T-helper 2 cell treated with Interferon-gamma antibody and Interleukin-4, amounts not matched to agents 100 ng/mL and 5 ng/mL, for 36 hours (primary cell): Measurements from ENCODE around the gene PITX1. TPM values are rescaled to one million over a fixed set of nuclear protein-coding genes. Genes with fewer than 3 reads are reported as not detected.
"Not testable (repeated sequence)": the region's sequence is repeated elsewhere in the genome, so short reads cannot be mapped to it uniquely, and the experiment has no call there.

Experiments
- intact Hi-C: fragments of 100-400 bp; cut with micrococcal nuclease; formaldehyde crosslinking; loops from one replicate; pipeline ENCODE4 v1.15.1; 2023
- total RNA-seq: library from RNA; stranded (reverse); gene quantifications from 2 replicates; pipeline ENCODE4 v1.2.3, GENCODE V29; 2022

The PITX1 gene
- total RNA-seq, 1 donor from 2014 or later, result 0.41 TPM

DNA sequence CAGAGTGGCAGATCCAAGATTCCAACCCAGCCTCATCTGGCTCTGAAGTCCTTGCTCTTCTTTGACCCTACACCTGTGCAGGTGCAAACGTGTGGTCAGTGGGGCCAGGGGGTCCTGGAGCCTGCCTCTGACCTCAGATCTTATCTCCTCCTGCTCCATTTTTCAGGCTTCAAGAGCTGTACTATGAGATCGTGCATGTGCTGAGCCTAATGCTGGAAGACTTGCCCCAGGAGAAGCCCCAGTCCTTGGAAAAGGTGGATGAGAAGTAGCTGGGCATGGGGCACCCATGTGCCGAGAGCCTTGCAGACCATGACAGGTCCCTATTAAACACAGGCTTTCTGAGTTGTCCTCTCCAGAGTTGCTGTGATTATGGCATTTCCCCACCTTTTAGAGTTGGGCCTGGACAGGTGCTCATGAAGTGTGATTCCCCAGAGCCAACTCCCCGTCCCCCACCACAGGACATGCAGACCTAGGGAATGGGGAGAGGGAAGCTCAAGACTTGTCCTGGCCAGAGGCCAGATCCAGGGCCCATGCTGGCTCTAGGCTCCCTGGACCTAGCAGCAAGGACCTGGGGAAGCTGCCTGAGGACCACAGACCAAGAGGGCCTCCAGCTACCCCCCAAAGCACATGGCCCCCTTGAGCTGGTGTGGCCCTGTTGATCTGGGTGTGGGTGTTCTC lies 22.5 kb downstream of the PITX1 start:
- intact Hi-C loops, result no loop called here

DNA sequence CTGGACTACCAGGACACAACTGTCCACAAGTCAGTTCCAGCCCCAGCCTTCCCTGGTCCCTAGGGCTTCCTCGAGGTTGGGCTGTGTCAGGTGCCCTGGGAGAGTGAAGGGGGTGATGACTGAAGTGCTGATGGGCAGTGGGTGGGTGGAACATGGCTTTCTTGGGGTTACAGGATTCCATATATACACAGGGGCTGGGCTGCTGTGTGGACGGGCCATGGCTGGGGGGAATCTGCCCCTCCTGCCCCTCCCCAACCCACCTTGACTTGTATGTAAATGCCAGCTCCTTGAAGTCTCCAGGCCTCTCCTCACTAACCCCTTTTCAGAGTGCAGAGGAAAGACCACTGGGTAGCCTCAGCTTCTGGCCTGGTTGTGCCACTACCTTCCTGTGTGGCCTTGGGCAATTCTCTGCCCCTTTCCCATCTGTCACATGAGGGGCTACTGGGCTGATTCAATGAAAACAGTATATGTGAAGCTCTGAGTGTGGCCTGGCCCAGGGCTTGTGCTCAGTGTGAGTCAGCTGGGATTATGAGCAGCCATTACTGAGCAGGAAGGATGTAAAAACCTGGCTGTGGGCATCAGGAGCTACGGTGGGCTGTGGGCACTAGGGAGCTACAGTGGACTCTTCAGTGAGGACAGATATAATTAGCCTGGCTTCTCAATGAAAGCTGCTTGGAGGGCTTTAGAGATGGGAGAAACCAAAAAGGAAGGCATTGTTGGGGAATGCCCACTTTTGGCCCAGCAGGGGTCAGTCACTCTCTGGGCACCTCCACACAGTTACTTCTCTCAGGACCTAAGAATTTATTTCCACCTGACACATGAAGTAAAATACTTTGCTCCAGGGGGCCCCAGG lies 23.3 kb downstream of the PITX1 start:
- intact Hi-C loops, result no loop called here

DNA sequence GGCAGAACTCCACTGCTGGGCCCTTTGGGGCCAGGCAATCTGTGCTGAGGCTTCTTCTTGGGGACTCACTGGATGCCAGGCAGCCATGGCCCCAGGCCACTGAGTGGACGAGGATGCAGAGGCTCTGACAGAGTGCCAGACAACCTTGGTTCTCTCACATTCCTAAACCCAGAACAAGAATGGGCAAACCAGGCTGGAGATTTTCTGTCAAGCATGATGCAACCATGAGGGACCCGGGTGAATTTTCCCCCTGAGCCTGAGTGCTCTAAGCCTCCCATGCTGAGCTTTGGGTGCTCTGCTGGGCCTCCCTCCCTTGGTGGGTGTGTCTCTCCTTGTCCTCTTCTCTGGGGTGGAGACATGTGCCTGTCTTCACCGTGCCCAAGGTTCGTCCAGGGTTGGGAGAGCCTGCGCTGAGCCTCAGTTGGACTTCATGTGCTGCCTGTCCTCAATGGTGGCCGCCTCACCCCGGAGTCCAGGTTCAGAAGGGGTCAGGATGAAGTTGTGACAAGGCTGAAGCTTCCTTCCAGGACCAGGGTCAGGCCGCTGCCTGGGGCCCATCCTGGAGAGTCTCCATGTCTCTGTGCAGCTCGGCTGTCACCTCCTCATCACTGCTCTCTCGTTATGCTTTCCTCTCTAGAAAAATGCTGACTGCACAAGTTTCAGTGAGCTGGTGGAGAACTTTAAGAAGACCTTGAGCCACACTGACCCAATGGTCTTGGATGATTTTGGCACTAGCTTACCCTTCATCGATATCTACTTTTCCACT lies 24.1 kb downstream of the PITX1 start:
- intact Hi-C loops, result no loop called here

- intact Hi-C loops, result no loop called here
These were observed 24.9 kb downstream of the PITX1 start for GRCh38 chr5:135008981-135009735.

- intact Hi-C loops, result no loop called here
These were observed 25.5 kb downstream of the PITX1 start for GRCh38 chr5:135008556-135008955.

DNA sequence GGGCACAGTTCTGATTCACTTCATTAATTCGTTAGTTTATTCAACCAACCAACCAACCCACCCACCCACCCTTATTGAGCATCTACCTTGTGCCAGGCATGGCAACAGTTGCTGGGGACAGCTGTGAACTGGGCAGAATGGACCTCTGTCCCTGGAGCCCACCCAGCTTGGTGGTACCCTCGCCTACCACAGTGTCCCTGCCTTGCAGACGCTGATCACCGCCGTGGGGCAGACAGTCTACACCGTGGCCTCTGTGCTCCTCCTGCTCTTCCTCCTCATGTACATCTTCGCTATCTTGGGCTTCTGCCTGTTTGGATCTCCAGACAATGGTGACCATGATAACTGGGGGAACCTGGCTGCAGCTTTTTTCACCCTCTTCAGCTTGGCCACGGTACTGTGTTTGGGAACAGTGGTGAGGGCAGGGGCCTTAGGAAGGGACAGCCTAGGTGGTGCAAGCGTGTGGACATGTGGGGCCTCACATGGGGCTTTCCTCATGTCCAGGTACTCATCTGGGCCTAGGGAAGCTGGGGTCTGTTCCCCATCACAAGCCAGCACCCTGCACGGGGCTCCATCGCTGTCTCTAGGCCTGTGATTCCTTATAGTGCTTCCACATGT lies 26.2 kb downstream of the PITX1 start:
- intact Hi-C loops, result no loop called here

DNA sequence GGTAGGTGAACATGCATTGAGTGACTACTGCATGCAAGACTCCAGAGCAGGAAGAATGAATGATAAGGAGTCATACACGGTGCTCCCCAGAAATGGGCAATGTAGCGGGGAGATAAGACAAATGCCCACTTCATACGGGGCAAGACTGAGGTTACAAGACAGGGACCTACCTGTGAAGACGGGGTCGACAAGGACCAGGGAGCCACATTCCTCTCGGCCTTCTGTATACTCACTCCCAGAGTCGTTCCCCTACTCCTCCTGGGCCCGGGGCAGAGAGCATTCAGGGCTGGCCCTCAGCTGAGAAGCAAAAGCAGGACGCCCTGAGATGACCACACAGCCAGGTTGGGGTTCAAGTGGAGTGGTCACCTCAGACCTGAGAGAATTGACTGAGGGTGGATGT lies 26.7 kb downstream of the PITX1 start:
- intact Hi-C loops, result no loop called here

DNA sequence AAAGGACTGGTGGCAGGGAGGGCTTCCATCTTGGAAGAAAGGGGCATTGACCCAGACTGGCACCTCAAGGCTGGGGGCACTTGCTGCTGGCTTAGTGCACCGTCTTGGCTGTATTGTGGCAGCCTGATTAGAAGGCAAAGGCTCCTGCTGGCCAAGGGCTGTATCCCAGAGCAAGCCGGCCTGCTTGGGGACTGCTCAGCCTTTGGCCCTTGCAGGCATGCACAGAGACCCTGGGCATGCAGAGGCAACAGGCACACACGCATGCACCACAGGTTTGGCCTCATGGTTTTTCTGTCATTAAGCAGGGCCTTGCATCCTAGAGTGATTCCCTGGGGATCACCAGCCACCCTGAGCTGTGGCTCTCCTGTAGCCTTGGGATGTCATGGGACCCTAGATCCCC lies 29.0 kb downstream of the PITX1 start:
- intact Hi-C loops, result no loop called here

DNA sequence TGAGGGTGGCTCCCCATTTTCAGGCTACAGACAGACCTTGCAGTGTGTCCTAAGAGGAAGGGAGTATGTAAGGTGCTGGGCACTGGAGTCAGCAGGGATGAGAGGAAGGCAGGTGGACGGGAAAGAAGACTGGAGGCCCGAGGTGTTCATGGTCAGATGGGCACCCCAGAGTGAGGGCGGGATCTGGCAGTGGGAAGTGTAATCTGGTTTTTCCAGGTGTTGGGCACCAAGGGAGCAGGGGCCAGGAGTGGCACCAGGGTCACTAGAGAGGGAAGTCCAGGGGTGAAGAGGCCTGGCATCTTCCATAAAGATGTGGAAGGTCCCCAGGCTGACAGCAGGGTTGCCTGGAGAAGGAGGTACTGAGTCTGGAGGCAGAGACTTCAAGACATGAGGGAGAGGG lies 29.7 kb downstream of the PITX1 start:
- intact Hi-C loops, result no loop called here

DNA sequence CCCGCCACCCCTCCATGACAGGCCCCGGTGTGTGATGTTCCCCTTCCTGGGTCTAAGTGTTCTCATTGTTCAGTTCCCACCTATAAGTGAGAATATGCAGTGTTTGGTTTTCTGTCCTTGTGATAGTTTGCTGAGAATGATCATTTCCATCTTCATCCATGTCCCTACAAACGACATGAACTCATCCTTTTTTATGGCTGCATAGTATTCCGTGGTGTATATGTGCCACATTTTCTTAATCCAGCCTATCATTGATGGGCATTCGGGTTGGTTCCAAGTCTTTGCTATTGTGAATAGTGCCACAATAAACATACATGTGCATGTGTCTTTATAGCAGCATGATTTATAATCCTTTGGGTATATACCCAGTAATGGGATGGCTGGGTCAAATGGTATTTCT lies 36.0 kb downstream of the PITX1 start:
- intact Hi-C loops, result not testable (repeated sequence)

GRCh38 chr5:134997015-134997414 lies 37.0 kb downstream of the PITX1 start:
- intact Hi-C loops, result no loop called here

DNA sequence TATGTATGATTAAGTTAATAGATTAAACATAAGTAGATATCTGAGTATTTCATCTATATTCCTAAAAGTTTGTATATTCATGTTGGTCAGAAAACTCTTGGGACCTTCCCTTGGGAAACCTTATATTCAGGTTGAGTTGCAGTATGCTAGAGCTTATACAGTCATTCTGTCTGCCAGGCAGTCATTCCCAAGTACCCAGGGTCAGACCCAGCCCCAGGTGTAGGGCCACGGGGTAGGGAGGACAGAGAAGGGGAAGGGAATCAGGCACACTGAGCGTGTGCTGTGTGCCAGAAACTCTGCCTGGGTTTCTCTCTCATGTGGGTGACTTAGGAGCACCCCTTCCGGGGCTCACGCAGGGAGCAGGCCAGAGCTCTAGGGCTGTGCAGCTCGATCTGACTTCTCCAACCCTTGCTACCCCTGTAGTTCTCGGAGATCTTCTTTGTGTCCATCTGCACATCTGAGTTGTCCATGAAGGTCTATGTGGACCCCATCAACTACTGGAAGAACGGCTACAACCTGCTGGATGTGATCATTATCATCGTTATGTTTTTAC lies 38.1 kb downstream of the PITX1 start:
- intact Hi-C loops, result no loop called here

GRCh38 chr5:134994560-134995156 lies 39.4 kb downstream of the PITX1 start:
- intact Hi-C loops, result no loop called here

GRCh38 chr5:134993161-134993560 lies 40.9 kb downstream of the PITX1 start:
- intact Hi-C loops, result no loop called here

- intact Hi-C loops, result no loop called here
These were observed 41.9 kb downstream of the PITX1 start for GRCh38 chr5:134992148-134992547.

- intact Hi-C loops, result not testable (repeated sequence)
These were observed 43.8 kb downstream of the PITX1 start for GRCh38 chr5:134990183-134990582.

GRCh38 chr5:134989266-134989830 lies 44.7 kb downstream of the PITX1 start:
- intact Hi-C loops, result no loop called here

DNA sequence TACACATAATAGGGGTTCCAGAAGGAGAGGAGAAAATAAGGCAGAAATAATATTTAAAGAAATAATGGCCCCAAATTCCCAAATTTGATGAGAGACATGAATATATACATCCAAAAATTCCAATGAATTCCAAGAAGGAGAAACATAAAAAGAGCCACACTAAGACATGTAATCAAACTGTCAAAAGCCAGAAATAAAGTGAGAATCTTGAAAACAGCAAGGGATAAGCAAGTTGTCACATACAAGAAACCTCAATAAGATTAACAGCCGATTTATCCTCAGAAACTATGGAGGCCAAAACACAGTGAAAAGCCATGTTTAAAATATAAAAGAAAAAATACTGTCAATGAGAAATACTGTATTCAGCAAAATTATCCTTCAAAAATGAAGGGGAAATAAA lies 51.8 kb downstream of the PITX1 start:
- intact Hi-C loops, result no loop called here

DNA sequence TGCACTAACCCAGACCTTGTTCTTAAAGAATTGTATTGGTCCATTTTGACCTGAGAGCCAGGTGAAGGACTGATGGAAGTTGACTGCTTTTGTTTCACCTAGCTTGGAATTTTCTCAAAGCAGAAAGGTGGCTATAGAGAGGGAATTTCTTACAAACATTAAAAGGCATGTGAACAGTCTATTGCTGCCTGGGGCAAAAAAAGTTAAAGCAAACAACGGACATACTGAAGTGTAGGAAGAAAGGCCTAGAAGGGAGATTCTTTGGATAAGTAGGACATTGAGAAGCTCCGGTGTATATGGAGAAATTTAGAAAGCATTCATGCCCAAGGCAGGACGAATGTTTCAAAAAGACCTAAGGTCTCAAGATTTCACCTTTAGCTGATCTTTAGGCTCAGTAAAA lies 54.6 kb downstream of the PITX1 start:
- intact Hi-C loops, result no loop called here
